RKO (cell line): ENCODE results near the gene LAMP5.

Source experiments
- DNase-seq: peaks from one replicate; pipeline ENCODE4 v3.0.0-alpha.2; 2016; ENCODE audit warnings: low spot score

The LAMP5 gene

DNA sequence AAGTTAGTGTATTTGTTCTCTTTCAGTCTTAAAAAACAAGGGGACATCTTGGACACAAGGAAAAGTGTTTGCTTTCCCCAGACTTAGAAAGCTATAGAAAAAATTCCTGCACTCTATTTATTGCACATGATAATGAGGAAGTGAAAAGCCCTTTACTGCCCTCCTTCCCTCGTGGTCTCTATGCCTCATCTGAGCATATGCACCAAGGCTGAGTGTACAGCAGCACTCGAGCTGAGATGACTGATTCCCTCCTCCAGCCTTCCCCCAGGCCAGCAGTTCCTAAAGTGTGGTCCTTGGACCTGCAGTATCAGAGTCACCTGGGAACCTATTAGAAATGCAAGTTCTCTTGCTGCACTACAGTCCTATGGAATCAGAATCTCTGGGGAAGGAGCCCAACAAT is 14.3 kb upstream of the LAMP5 start:
- DNase-seq = peak; percentile 4

DNA sequence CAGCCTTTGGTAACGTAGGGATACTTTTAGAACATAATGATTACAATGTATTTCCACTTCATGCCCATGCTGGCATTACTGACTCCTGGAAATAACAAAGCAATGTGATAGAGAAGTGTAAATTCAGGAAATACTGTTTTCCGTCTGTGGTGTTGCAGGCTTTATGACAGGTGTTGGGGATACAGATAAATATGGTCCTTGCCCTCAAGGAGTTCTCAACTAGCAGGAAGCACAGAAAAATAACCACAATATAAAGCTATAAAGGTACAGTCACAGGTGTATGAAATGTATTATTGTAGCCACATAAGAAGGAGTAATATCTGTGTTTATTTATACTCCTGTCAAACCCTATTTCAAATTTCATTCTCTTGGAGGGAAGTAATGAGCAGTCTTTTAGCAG is 12.9 kb upstream of the LAMP5 start:
- DNase-seq = no peak

DNA sequence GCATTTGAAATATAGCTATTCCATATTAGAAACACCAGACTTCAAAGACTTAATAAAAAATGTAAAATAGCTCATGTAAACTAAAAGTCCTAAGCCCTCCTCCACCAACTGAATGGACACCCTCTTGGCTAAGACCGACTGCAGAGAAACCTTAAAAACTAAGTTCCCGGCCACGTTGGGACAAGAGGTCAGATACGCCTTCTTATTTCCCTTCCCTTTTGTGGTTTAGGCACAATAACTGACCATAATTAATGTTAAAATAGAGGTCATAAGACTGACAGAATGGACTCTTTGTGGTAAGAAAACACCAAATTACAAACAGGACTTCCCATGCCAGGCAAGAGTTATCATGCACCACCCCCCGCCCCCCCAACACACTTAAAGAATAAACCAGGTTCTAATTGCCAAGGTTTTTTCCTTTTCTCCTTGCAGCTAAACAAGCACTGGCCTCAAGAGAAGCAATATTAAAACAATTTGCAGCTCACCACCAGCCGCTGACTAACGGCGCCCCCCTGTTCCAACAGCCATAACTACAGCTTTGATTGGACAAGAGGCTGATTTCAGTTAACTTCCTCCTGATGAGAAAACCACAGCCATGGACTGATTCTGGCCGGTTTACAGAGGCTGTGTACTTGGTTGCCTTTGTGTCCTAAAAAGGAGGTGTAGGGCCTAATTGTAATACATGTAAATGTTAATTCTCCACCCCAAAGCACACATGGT is 10.7 kb upstream of the LAMP5 start:
- DNase-seq = no peak

DNA sequence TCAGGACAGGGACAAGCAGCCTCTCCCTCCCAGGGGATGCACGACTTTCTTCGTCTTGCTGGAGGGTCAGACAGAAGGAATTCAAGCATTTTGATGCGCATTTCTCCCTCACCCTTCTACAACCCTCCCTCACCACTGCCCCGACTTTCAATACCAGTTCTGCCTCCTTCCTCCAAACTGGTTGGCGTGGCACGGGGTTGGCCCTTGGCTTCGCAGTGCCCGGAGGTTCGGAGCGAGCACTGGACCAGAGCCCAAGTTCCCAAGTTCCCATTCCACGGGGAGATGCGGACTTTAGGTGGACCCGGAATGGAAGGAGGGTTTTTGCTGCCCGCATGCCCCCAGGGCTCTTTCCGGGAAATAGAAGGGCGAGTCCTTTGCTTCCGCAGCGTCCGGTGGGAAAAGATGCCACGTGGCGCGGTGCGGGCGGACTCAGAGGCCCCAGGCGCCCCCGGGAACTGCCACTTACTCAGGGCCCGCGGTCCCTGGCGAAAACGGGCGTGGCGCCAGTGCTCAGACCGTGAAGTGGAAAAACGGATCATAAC is 8.0 kb upstream of the LAMP5 start:
- DNase-seq = no peak

DNA sequence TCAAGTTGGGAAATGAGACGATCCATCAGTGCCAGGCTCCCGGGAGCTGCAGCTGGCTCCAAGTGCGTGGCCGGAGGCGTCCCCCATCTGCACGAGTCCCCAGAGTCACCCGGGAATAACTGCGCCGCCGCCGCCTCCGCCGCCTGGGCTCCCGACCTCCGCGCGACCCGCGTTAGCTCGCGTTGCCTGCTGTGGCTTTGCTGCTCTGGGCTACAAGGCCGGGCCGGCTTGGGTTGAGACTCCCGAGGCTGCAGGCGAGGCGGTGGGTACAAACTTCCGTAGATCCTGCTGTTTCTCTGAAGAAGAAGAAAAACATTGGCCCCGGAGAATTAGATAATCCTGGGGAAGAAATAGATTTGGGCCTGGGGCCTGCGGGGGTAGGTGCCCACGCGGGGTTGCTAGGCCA is 7.4 kb upstream of the LAMP5 start:
- DNase-seq = no peak

DNA sequence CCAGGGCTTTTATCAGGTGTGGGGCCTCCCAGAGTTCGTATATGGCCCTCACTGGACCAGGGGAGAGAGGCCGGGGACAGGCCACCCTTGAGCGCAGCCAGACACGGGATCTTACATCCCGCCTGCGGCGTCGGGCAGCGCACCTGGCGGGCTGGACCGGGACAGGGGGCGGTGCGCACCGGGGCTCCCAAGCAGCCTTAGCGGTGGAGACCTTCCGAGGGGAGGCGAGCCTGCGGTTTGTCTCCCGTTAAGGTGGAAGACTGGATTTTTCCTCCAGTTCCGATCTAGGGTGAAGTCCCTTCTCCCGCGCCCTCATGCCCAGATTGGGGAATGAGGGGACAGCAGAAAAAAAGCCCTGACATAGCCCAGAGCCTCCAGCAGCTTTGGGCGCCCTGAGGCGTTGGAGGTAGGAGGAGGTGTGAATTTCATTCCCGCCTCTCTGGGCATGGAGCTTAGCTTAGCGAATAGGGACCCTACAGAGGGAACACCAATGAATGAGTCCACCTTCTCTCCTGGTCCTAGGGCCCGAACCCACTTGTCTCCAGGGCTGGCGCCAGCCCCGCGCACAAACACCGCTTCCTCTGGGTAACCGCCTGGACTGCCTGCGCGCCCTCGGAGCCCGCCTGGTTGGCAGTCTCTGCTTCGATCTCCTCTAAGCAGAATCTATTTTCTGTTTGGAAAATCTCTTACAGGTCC is 6.7 kb upstream of the LAMP5 start:
- no peak for DNase-seq

DNA sequence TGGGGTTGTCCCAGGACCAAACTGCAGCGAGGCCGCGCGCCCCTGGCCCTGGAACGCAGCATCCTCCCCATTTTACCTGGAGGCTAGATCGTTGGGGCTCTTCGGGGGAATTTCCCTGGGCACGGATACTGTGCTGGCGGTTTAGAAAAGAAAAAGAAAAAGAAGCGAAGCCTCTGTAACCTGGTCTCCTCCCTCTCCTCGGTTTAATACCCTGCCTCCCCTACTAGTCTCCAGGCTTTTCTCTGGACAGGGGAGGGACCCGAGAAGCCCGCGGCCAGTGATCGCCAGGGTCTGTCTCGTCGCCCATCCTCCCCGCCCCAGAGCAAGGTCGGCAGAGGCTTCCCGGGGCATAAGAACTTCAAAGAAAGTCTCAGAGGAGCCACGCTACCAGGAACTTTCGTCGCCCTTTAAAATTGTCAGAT is 6.1 kb upstream of the LAMP5 start:
- no peak for DNase-seq

DNA sequence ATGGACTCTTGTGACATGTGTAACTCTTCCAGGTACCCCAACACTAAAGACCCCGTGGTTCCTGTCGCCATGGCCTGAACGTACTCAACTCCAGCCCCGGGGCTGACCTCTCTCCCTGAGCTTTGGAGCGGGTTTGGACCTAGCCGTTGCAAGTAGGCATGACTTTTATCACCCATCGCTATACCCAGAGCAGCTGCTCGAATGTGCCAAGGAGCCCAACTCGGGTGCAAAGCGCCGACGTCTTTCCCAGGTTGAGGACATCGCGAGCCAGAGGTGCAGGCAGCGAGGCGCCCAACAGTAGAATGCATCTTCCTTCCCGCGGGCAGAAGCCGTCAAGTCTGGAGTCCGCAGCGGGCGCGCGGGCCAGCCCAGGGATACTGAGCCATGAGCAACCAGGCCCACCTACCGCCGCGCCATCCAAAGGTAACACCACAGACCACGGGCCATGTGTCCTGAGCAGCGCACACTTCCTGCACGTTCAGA is 5.7 kb upstream of the LAMP5 start:
- no peak for DNase-seq

DNA sequence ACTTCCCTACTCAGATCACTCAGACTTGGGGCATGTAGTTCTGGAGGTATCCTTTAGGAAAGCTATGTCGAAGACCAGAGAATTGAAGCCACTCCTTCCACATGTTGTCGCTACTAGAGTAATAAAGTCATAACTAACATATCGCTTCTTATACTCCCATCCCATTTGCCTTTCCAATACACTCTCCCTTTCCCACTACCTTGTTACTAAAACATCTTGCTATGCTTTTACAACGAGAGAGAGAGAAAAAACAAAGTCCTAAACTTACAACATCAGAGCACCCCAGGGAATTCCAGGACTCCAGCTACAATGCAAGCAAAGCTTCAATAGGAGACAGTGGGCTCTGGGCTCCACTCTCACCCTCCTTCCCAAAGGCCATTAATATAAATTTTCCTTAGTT is 5.1 kb upstream of the LAMP5 start:
- no peak for DNase-seq

DNA sequence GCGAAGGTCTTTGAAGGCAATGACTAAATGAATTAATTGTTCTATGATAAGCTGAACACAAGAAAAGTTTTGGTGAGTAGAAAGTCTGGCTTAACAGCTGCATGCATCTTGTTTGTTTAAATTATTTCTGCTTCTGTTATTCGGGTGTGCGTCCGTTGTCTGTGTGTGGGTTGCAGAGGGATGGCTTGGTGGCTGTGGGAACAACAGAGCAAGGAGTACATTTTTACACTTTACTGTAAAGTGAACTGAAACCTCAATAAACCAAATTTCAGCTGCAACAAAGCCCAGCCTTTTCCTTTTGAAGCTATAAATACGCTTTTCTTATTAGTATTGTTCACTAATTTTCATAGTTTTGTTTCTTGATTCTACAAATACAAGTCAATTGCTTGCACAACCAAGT is 3.5 kb upstream of the LAMP5 start:
- DNase-seq = no peak

DNA sequence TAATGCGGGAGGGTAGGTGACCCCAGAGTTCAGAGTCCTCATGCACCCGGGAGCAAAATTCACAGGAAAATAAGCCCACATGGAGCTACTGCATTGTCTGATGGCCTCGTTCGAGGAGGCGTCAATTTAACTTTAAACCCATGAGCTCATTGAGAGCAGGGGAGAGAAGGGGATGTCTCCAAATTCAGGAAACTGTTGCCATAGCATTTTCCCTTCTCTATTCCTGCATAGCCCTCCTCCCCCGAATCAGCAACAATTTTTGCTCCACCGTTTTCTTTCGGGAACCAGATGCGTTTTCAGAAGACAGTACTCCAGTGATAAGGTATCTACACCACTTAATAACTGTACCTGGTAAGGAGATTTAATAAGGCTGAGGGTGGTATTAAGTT is 324 bp upstream of the LAMP5 start:
- DNase-seq = no peak

DNA sequence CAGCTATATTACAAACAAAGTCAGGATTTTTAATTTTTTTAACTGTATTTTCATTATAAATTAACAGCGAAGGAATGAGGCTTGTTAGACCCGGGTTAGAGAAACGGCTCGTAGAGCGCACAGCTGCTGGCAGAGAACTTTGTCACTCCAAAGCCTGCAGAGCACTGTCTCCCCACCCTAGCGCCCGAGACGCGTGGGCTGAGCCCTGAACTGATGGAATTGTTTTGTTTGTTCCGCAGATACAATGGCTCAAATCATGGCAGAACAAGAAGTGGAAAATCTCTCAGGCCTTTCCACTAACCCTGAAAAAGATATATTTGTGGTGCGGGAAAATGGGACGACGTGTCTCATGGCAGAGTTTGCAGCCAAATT is 810 bp downstream of the LAMP5 start:
- DNase-seq = no peak

DNA sequence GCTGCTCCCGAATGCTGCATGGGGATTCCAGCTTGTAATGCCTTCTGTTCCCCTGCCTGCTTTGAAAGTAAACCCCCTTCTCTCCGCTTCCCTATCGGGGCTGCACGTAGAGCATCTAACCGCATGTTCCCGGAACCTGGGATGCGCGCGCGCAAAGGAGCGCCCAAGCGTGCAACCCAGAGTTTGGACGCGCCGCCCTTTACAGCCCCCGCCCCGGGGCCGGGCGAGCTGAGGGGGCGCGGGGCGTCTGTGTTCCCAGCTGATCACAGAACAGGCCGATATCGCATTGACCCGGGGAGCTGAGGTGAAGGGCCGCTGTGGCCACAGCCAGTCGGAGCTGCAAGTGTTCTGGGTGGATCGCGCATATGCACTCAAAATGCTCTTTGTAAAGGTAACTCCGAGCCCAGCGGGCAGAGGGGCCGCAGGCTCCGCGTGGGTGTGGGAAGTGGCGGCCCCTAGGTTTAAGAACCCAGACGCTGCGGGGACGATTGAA is 1.4 kb downstream of the LAMP5 start:
- DNase-seq = no peak

DNA sequence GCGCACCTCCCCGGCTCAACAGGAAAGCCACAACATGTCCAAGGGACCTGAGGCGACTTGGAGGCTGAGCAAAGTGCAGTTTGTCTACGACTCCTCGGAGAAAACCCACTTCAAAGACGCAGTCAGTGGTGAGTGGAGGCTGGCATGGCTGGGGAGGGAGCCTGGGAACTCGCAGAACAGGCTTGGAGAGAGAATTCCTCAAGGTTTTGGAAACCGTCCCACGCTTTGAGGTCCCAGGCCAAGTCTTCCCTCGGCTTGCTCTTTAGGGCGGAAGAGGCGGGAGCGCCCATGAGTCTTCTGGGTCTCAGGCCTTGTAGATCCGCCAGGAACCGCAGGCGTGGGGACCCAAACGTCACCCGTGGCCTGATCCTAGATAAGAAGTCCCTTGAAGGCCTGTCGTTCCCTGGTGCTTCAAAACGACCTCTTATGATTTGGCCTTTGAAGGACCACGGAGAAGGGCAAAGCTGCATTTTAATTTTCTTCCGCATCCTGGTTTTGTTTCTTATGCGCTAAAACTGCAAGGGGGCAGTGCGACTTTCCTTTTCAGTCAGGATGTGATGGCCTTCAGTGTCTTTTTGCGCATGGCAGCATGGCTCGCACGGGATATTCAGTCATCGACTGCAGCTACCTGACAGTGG is 2.0 kb downstream of the LAMP5 start:
- DNase-seq = no peak

DNA sequence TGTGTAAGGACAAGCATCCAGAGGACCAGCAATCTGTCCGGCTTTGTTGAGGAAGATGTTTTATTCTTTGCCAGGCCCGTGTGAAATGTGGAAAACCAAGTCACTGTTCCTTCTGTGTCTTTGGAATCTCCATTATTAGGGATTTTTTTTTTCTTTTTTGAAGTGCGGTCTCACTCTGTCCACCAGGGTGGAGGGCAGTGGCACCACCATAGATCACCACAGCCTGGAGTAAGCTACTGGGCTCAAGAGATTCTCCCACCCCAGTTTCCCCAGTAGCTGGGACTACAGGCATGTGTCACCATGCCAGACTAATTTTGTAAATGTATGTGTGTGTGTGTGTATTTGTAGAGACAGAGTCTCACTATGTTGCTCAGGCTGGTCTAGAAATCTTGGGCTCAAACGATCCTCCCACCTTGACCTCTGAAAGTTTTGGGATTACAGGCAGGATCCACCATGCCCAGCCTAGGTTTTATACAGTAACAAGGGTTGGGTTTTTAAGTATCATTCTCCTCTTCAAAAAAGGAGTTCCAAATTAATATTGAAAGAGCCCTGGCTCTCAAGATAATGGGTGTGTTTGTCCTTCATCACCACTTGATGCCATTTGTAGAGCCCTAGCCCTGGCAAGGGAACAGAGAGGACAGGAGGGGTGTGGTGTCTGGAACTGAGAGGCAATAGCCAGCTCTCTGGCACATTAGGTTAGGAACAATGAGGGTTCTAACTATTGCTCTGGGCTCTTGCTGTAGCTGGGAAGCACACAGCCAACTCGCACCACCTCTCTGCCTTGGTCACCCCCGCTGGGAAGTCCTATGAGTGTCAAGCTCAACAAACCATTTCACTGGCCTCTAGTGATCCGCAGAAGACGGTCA is 3.1 kb downstream of the LAMP5 start:
- no peak for DNase-seq

DNA sequence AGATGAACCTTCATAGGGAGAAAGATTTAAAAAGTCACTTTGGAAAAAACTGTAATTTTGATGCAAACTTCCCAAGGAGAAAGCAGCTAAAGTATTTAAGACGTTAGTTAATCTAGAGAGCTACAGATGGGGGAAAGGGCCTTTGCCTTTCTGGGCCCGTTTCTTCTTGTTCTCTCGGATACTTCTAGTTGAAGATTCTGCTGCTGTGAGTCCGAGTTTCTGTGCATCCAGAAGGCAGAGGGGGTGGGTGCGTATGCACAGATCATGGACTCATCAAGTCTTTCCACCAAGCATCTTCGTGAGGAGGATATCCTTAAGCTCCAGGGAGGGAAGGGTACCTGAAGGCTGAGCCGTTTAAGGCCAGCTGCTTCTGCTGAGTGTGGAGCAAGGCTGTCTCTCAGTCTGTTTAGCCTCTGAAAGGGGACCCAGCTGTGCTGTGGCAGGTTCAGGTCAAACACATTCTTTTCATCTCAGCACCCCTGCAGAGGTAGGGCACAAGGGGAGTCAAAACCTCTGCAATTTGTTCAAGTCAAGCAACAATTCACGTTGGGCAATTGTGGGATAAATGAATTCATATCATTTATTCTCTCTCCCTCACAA is 4.3 kb downstream of the LAMP5 start:
- no peak for DNase-seq

DNA sequence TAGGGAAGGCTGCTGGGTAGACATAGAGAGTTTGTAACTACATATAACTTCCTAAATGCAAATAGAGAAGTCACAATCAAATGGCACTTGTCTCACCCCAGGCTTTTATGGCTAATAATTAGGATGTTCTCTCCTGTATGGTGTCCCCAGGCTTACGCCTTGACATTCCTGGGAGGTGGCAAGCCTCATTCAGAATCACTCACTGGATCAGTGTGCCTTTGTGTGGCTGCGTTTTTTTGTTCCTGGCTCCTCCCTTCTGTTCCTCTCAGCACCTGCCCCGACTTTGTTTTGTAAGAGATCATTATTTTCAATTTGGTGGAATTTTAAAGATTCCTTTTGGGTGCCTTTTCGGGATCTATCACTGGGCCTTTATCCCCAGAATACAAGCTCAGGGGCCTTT is 5.7 kb downstream of the LAMP5 start:
- no peak for DNase-seq

DNA sequence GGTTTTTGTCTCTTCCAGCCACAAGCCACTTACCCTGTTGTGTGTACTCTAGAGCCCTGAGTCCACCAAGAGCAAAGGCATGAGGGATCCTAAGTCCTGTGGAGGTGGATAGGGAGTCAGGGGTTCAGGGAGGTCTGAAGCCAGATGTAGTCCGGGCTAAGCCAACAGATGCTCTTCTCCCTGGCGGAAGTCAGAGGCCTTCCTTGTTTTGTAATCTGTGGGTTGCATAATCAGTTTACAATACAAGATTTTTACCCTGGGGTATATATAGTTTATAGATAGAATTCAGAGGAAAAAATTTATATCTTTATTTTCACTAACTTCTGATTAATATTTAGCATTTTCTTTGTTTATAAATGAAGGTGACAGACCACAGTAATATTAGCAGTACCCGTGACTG is 9.2 kb downstream of the LAMP5 start:
- no peak for DNase-seq

DNA sequence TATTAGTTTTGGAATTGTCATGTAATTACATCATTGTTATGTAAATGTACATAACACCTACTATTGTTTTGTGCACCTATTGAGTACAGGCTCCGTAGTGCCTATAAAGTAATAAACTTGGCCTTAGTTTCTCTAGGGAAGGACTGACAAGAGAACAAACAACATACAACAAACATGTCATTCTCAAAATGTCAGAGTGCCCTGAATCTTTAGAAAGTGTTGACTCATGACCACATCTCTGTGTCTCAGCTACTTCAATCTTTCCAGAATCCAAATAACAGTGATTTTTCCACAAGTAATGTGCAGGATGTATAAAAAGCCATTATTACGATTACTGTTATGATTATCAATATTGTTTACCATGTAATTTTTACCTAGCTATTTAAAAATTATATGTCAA is 17.2 kb downstream of the LAMP5 start:
- no peak for DNase-seq

DNA sequence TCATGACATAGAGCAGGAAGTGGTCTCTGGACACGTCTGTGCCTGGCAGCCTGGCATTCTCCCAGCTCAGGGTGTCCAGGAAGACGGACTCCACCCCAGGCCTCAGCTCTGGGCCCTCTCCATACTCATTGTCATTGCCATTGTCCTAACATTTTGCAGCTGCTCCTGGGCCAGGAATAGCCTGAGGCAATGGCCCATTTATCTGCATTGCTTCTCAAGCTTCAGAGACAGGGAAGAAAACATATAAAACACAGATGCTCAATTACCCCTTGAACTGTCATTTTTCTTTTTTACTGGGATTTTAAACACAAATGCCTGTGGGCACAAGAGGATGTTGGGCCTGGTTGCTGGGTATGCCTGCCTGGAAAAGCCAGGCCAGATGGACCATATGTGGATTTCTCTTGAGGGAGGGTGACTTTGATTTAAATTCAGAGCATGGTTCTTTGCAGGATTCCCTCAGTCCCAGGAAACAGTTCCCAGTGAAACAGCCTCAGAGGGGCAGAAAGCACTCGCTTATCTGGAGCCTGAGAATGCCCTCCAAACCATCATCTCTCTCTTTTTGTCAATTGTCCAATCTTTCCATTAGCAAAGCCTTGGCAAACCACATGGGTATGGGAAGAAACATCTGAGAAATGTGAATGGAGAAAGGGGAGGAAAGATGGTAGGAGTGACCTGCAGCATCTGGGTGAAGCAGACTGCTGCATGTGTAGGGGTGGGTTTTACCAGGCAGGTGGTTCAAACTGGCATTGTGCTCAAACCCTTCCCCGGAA is 17.9 kb downstream of the LAMP5 start:
- DNase-seq = no peak

DNA sequence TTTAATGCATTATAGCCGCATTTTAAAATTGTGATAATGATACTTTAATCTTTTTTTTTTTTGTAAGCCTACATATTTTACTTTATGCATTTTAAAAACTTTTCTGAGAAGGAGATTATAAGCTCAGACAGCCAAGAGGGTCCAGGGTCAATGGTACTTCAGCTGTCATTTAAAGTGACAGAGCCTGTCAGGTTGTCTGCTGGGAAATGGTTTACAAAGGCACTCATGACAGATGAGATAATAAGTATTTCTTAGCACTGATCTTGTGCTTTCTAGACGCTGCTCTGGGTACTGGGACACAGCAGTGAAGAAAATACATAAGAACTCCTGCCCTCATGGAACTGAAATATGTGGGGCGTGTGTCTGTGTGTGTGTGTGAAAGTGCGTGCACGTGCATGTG is 19.6 kb downstream of the LAMP5 start:
- DNase-seq = no peak
